SIG-M5 treated with dmso at 0.1 percent for 504 hours (cell line): ENCODE measurements around the gene HOXC13.

Experiments used
- DNase-seq: peaks from one replicate; lab custom pipeline; 2025; ENCODE audit not compliant: unreplicated experiment; lab: John Stamatoyannopoulos, UW

HOXC13 gene, protein sequence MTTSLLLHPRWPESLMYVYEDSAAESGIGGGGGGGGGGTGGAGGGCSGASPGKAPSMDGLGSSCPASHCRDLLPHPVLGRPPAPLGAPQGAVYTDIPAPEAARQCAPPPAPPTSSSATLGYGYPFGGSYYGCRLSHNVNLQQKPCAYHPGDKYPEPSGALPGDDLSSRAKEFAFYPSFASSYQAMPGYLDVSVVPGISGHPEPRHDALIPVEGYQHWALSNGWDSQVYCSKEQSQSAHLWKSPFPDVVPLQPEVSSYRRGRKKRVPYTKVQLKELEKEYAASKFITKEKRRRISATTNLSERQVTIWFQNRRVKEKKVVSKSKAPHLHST

DNA sequence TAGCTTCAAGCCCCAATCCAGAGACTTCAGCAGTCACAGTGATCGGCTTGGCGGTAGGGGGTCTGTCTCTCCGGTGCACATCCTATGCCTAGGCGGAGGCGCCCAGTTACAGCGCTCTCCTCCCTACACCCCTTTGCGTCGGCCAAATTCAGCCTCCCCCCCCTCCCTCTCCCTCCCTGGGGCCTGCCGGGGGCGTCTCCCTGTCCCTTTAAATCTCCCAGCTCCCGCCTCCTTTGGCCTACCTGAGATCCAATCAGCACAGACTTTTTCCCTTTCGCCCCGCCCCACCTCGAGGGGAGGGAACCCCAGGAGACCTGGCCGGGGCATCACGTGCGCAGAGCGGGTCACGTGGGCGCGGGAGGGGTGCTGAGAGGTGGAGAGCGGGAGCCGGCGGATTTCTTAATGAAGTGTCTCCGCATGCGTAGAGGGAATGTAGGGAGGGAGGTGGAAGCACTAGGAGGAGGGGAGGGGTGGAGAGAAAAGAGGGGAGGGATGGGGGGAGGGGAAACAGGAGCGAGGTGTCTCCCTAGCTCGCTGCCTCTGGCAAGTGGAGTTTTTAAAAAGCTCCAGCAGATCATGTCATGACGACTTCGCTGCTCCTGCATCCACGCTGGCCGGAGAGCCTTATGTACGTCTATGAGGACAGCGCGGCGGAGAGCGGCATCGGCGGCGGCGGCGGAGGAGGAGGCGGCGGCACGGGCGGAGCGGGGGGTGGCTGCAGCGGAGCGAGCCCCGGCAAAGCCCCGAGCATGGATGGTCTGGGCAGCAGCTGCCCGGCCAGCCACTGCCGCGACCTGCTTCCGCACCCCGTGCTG, at the start of gene HOXC13:
Gene HOXC13 (plus strand): TSS at position 506 of the 815 bp plus-strand sequence. CDS start 76 bp downstream, at position 582.
- DNase-seq = peak; percentile 78

GRCh38 chr12:53890081-53890480, 48.5 kb upstream of the HOXC13 start:
- no peak for DNase-seq

GRCh38 chr12:53892762-53893395, 45.8 kb upstream of the HOXC13 start:
- DNase-seq = no peak

DNA sequence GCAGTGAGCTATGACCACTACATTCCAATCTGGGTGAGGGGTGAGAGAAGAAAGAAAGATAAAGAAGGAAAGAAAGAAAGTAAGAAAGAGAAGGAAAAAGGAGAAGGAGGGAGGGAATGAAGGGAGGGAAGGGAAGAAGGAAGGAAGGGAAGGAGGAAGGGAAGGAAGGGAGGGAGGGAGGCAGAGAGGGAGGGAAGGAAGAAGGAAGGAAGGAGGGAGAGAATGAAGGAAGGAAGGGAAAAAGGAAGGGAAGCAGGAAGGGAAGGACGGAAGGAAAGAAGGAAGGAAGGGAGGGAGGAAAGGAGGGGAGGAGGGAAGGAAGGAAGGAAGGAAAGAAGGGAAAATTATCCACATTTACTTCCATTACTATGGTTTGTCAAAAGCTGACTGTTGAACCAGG, 39.4 kb upstream of the HOXC13 start:
- DNase-seq = no peak

DNA sequence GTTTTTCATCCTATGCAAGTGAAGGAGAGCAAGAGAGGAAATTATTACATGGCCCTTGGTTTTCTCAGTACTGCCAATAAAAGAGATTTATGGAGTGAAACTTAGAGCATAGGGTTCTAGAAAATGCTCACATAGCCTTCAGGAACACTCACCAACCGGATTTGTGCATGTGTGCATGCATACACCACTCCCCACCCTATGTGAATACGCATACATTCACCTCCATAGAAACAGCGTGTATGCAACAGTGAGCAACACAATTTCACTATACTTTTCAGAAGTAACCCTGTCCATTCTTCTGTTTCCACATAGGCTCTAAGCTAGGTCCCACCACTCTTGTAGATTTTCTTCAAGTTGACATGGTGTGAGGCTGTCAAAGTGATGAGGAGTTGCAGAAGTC, 31.5 kb upstream of the HOXC13 start:
- no peak for DNase-seq

GRCh38 chr12:53916788-53917655, 21.6 kb upstream of the HOXC13 start:
- no peak for DNase-seq

DNA sequence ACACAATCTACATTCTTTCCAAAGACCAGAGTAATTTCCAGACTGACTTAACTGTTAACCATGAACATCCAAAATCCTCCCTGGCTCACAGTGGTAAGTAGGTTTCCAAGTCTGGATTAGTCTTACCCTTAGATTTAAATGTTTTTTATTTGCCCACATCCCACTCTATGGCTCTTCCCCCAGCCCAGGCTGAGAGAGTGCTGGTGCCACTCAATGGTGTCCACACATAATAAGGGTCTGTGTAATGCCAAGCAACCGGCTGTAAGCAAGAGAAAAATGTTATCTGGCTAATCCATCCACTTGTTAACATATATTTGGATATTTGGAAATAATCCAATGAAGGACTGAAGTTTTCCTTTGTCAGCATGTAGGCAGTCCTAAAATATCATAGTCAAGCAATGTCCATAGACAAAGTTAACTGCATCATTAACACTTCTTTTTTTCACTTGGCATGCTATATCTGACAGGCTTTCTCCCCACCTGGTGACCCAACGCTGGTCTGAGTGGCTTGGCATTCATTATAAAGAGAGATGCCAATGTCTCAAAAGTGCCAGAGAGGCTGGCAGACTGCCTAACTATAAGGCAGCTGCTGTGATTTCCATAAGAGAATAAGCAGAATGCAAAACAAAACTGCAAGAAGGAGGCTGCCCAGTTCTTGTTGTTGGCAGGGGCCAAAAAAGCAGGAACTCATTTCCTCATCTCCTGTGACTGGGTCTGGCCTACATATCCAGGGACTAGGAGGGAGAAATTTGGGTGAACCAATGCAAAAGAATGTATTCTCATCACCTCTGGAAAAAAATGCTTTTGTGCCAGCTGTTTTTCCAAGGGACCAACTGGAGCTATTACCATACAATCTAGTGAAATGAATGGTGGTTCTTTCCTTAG, 13.9 kb upstream of the HOXC13 start:
- DNase-seq = no peak

DNA sequence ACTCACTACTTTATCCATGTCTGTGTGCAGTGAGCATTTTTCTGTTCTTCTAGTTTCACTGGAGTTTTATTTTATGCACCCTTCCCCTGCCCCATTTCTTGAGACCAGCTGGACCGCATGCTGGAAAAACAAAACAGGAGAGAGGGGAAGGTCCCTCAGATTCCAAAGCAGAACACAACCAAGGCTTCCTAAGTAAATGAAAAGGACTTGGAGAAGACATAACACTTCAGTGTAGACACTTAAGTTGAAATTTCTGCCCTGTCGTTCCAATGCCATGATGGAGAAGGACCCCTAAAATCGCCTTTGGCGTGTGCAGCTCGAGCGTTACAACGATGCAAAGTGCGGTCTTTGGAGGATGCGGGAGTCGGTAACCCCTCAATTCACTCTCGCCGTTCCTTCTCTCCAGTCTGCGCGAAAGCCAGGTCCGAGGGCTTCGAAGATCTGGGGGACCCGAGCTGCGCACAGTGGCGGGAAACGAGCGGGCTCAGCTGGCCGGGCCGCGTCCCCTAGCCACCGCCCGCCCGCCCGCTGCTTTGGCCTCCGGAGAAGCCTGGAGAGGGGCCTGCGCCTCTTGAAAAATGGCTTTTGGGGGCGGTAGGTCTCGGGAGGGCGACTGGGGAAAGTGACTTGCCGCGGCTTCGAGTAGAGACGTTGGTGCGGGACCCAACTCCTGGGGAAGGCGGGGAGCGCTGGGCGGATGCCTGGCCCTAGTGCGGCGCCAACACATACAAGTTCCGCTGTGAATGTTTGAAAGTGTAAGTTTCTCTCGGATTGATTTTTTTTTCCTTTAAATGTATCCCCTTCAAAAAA, 11.2 kb upstream of the HOXC13 start:
- no peak for DNase-seq

GRCh38 chr12:53928054-53928835, 10.4 kb upstream of the HOXC13 start:
- DNase-seq = no peak

GRCh38 chr12:53929527-53929926, 9.1 kb upstream of the HOXC13 start:
- no peak for DNase-seq

- DNase-seq = no peak
These were observed 7.9 kb upstream of the HOXC13 start for GRCh38 chr12:53930591-53931255.

DNA sequence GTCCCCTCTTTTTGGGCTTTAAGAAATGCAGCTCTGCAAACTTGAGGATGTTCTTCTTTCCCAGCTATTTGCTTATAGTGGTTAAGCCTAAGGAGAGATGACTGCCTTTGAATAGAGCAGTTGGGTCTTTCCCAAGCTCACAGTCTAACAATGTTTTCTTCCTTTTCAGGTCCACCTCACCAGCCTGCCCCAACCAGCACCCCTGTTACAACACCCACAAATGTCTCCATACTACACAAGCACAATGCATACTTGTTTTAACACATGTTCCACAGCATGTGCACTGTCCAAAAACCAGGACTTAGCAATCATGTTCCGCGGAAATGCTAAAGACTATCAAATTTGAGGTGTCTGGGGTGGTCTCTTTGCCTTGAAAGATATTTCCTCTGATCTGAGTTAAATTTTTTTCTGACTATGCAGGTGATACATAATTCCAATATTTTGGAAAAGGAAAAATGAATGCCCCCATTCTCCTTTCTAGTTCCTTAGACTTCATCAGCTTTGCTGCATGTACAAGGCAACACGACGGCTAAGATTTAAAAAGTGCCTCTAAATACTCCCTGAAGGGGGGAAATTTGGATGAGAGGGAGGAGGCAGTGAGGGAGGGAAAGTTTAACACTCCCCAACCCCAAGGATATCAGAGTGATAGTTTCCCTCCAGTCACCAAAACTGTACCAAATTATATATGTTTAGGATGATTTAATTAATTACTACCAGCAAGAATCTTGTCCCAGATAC, 6.6 kb upstream of the HOXC13 start:
- no peak for DNase-seq

- no peak for DNase-seq
These were observed 5.7 kb upstream of the HOXC13 start for GRCh38 chr12:53932915-53933314.

GRCh38 chr12:53935383-53936341, 3.0 kb upstream of the HOXC13 start:
- no peak for DNase-seq

- DNase-seq = no peak
These were observed 1.5 kb upstream of the HOXC13 start for GRCh38 chr12:53937099-53937498.
